Esophagus muscularis mucosa (tissue), 4 donors: Measurements from ENCODE around the gene ZNF511.

Experiments
- CTCF ChIP-seq, 3 experiments: fragments of 200-600 bp in 2 of 3; fragments of 450-650 bp in 1 of 3; sonication (generic) in 2 of 3; IDR thresholded peaks; one replicate each; pipeline ENCODE4 v1.5.1; 2017 to 2019; ENCODE audit warnings: antibody characterized with exemption in 3 of 3, mild to moderate bottlenecking in 2 of 3, moderate library complexity in 1 of 3
- EP300 ChIP-seq: sonication (generic); formaldehyde crosslinking; IDR thresholded peaks from one replicate; pipeline ENCODE4 v1.6.1; 2017; ENCODE audit warnings: antibody characterized with exemption
- POLR2A ChIP-seq: fragments of 450-650 bp; IDR thresholded peaks from one replicate; pipeline ENCODE4 v1.6.1; 2017; ENCODE audit warnings: antibody characterized with exemption, moderate library complexity, mild to moderate bottlenecking, low read depth
- POLR2AphosphoS5 ChIP-seq, 2 donors: sonication (generic); formaldehyde crosslinking; IDR thresholded peaks; one replicate each; pipeline ENCODE4 v1.6.1; 2017; ENCODE audit warnings: antibody characterized with exemption in 2 of 2

- TF ChIP-seq POLR2A (no peak), CTCF (IDR thresholded peaks at IDR 0.05) (no peak), EP300 (no peak), POLR2AphosphoS5 (IDR thresholded peaks at IDR 0.05) (no peak)
Measured at GRCh38 chr10:133277993-133278576, 30.6 kb upstream of the ZNF511 start.
